A549 (cell line): ENCODE data around the gene RAI14. TPM values are rescaled to one million over a fixed set of nuclear protein-coding genes. Genes with fewer than 3 reads are reported as not detected.
"Not testable (repeated sequence)": the region's sequence is repeated elsewhere in the genome, so short reads cannot be mapped to it uniquely, and the experiment has no call there.

Source experiments
- ATAC-seq, 2 experiments: fragments of 200-7000 bp in 1 of 2; fragments of >200 bp in 1 of 2; cut with Nextera tagmentation in 1 of 2; cut with Tn5 transposase in 1 of 2; 3 replicates each; pipeline versions ENCODE4 v1.8.0 to v1.9.1; 2018 to 2020; ENCODE audit warnings: mild to moderate bottlenecking in 1 of 2, moderate library complexity in 1 of 2
- CTCF ChIA-PET: fragments of 300-600 bp; sonication (Branson Sonifier 250); formaldehyde crosslinking; extraction: SDS; loops from one replicate; lab custom pipeline; 2021; ENCODE audit warnings: antibody characterized with exemption, inconsistent platforms; lab: Yijun Ruan, JAX
- POLR2A ChIA-PET: fragments of 350-600 bp; formaldehyde crosslinking; extraction: SDS; loops from one replicate; lab custom pipeline; 2021; ENCODE audit warnings: antibody characterized with exemption, inconsistent platforms; lab: Yijun Ruan, JAX
- DNase-seq, 2 experiments: peaks; one replicate each; pipeline versions ENCODE4 v3.0.0 to v3.0.0-alpha.2; 2011 to 2016; ENCODE audit warnings: low read depth in 1 of 2, low spot score in 1 of 2
- FAIRE-seq: peaks from 2 replicates; lab custom pipeline; 2011; peaks lifted over from hg19 to GRCh38; lab: Jason Lieb, UNC
- H3K27ac ChIP-seq, 2 experiments: fragments of >200 bp; sonication (Bioruptor Twin); formaldehyde crosslinking; 3 replicates each; pipeline ENCODE4 v1.5.1; 2016 to 2017
- H3K4me1 ChIP-seq: fragments of >200 bp; sonication (Bioruptor Twin); formaldehyde crosslinking; 3 replicates; pipeline ENCODE4 v1.6.1; 2016
- H3K4me2 ChIP-seq: fragments of >200 bp; sonication (Bioruptor Twin); formaldehyde crosslinking; 3 replicates; pipeline ENCODE4 v1.6.1; 2016
- H3K4me3 ChIP-seq: fragments of >200 bp; sonication (Bioruptor Twin); formaldehyde crosslinking; 3 replicates; pipeline ENCODE4 v1.5.1; 2016
- H3K9me3 ChIP-seq: fragments of >200 bp; sonication (Bioruptor Twin); formaldehyde crosslinking; 3 replicates; pipeline ENCODE4 v1.6.1; 2016
- E2F6 ChIP-seq: IDR thresholded peaks from 2 replicates; pipeline ENCODE4 v1.6.1; 2012; ENCODE audit warnings: low read depth, borderline replicate concordance
- ELK1 ChIP-seq: fragments of 150-350 bp; IDR thresholded peaks from 2 replicates; pipeline ENCODE4 v1.6.1; 2014; ENCODE audit warnings: low read depth, mild to moderate bottlenecking, low read length
- EP300 ChIP-seq, 2 experiments: fragments of >200 bp; sonication (Bioruptor Twin); formaldehyde crosslinking; IDR thresholded peaks; 2 replicates in 1 of 2; 3 replicates in 1 of 2; pipeline ENCODE4 v1.6.1; 2016 to 2017
- ESRRA ChIP-seq: fragments of 150-350 bp; IDR thresholded peaks from 2 replicates; pipeline ENCODE4 v1.6.1; 2014; ENCODE audit warnings: mild to moderate bottlenecking, low read length, borderline replicate concordance
- FOSB ChIP-seq: fragments of 250-450 bp; sonication (Bioruptor Pico); IDR thresholded peaks from 2 replicates; pipeline ENCODE4 v1.5.0; 2020; ENCODE audit warnings: mild to moderate bottlenecking, moderate library complexity
- FOSL2 ChIP-seq, 2 experiments: fragments of 450-650 bp in 1 of 2; fragments of >200 bp in 1 of 2; sonication (Bioruptor Twin) in 1 of 2; formaldehyde crosslinking; IDR thresholded peaks; 2 replicates each; pipeline versions ENCODE4 v1.5.0 to v1.6.1; 2016 to 2020; ENCODE audit warnings: mild to moderate bottlenecking in 1 of 2, moderate library complexity in 1 of 2
- FOXS1 ChIP-seq: fragments of 250-450 bp; sonication (Bioruptor Pico); IDR thresholded peaks from 2 replicates; pipeline ENCODE4 v1.5.0; 2020; ENCODE audit warnings: mild to moderate bottlenecking, moderate library complexity
- HMGXB4 ChIP-seq: fragments of 250-450 bp; sonication (Bioruptor Pico); IDR thresholded peaks from 2 replicates; pipeline ENCODE4 v1.5.0; 2021; ENCODE audit warnings: mild to moderate bottlenecking, moderate library complexity, borderline replicate concordance
- HOXB5 ChIP-seq: fragments of 250-450 bp; sonication (Bioruptor Pico); IDR thresholded peaks from 2 replicates; pipeline ENCODE4 v1.5.0; 2020; ENCODE audit warnings: mild to moderate bottlenecking, moderate library complexity
- KDM5A ChIP-seq: fragments of 200-600 bp; sonication (generic); IDR thresholded peaks from 2 replicates; pipeline ENCODE4 v1.6.1; 2016; ENCODE audit warnings: antibody characterized with exemption, mild to moderate bottlenecking
- MAFK ChIP-seq: fragments of 450-650 bp; IDR thresholded peaks from 2 replicates; pipeline ENCODE4 v1.6.1; 2014; ENCODE audit not compliant: partially characterized antibody
- PBX3 ChIP-seq: IDR thresholded peaks from 2 replicates; pipeline ENCODE4 v1.6.1; 2012
- POLR2A ChIP-seq: IDR thresholded peaks from 2 replicates; pipeline ENCODE4 v1.6.1; 2012; ENCODE audit warnings: mild to moderate bottlenecking, low read length
- POLR2AphosphoS2 ChIP-seq: conservative IDR thresholded peaks from 2 replicates; pipeline ENCODE4 v1.6.1; 2012; ENCODE audit warnings: low read length, improper control_type of control experiment, inconsistent platforms
- REST ChIP-seq: fragments of 200-600 bp; sonication (generic); IDR thresholded peaks from 2 replicates; pipeline ENCODE4 v1.6.1; 2016; ENCODE audit warnings: antibody characterized with exemption, mild to moderate bottlenecking, moderate library complexity
- SMC3 ChIP-seq: fragments of >200 bp; sonication (Bioruptor Twin); formaldehyde crosslinking; IDR thresholded peaks from 3 replicates; pipeline ENCODE4 v1.6.1; 2018; ENCODE audit warnings: inconsistent platforms
- SREBF2 ChIP-seq: fragments of 450-650 bp; IDR thresholded peaks from 2 replicates; pipeline ENCODE4 v1.6.1; 2014; ENCODE audit warnings: mild to moderate bottlenecking, moderate library complexity
- TP53 ChIP-seq: fragments of 250-450 bp; sonication (Bioruptor Pico); IDR thresholded peaks from 2 replicates; pipeline ENCODE4 v1.5.0; 2021; ENCODE audit warnings: mild to moderate bottlenecking, moderate library complexity
- ZC3H11A ChIP-seq: fragments of 450-650 bp; IDR thresholded peaks from 2 replicates; pipeline ENCODE4 v1.6.1; 2014; ENCODE audit warnings: antibody characterized with exemption, mild to moderate bottlenecking
- ZNF302 ChIP-seq: fragments of 250-450 bp; sonication (Bioruptor Pico); IDR thresholded peaks from 2 replicates; pipeline ENCODE4 v1.9.0; 2021; ENCODE audit warnings: inconsistent platforms, mild to moderate bottlenecking, moderate library complexity
- WGBS: methylation state at CpG from one replicate; pipeline ENCODE4 v1.1.6; 2017; ENCODE audit errors: missing lambda C conversion rate; 5-methylcytosine and 5-hydroxymethylcytosine counted together
- polyA plus RNA-seq, 4 experiments: library from polyadenylated mRNA; depleted of rRNA in 3 of 4; stranded (reverse); fragments of >200 nt; fragmentation: RNase III in 1 of 4; extraction: RNeasy Plus Mini Kit Qiagen cat#74134 plus additional on column Dnase treatment in 1 of 4; gene quantifications; 2 replicates in 3 of 4; 3 replicates in 1 of 4; pipeline ENCODE4 v1.2.3, GENCODE V29; 2011 to 2017

Gene RAI14
- polyA plus RNA-seq, 2 of the 4 experiments (the other 2 are of a cell fraction), result 71.9 to 97.7 TPM

GRCh38 chr5:34750206-34750605 lies 94.1 kb downstream of the RAI14 start:
- Histone ChIP-seq H3K9me3 (no peaks in the 10 kb centered on the region), H3K4me1 (peaks cover 23% of the 10 kb centered on the region), H3K4me3 (no peak overlapping the region), H3K27ac (no peak overlapping the region), H3K4me2 (no peak overlapping the region)
- CTCF ChIA-PET, result interaction anchor here (1.4 kb wide), 1 partner anchor 227 kb away, joined by 3 read pairs; no protein-coding TSS in a partner anchor
- ATAC-seq (no peak), FAIRE-seq (no peak), DNase-seq (no peak)
- 93% methylated on average over 8 of the region's 8 CpGs for WGBS
- POLR2A ChIA-PET, result no interaction called here
- TF ChIP-seq POLR2AphosphoS2, result no peak

- WGBS, result 82% methylated on average over 15 of the region's 15 CpGs
- H3K4me2 ChIP-seq, result no peak overlapping the region
- ChIA-PET POLR2A (no interaction called here), CTCF (no interaction called here)
- TF ChIP-seq PBX3 (no peak), TP53 (CRISPR knock-in tag) (no peak), EP300 (IDR thresholded peaks at IDR 0.05) (no peak), ZNF302 (no peak), ESRRA (no peak), POLR2AphosphoS2 (no peak), SREBF2 (no peak), FOSB (CRISPR knock-in tag) (no peak), ZC3H11A (no peak), POLR2A (no peak), ELK1 (no peak), HMGXB4 (CRISPR knock-in tag) (no peak), FOXS1 (CRISPR knock-in tag) (no peak), SMC3 (no peak)
- ATAC-seq (no peak), DNase-seq (no peak), FAIRE-seq (no peak)
- H3K4me3 ChIP-seq, result no peak overlapping the region
- peaks cover 32% of the 10 kb centered on the region for H3K4me1 ChIP-seq
- no peaks in the 10 kb centered on the region for H3K9me3 ChIP-seq
- H3K27ac ChIP-seq, result no peak overlapping the region
These were observed 95.9 kb downstream of the RAI14 start for GRCh38 chr5:34751807-34752736.

- ChIA-PET CTCF (interaction anchor here (1.0 kb wide), 1 partner anchor 69 kb away, joined by 3 read pairs; no protein-coding TSS in a partner anchor), POLR2A (interaction anchor here (0.6 kb wide), 1 partner anchor 168 kb away, joined by 4 read pairs; no protein-coding TSS in a partner anchor)
- H3K4me3 ChIP-seq, FAIRE-seq, H3K27ac ChIP-seq, H3K4me2 ChIP-seq, DNase-seq, ATAC-seq, H3K9me3 ChIP-seq: not testable (repeated sequence)
- WGBS, result 97% methylated on average over 2 of the region's 2 CpGs
- peaks cover 32% of the 10 kb centered on the region for H3K4me1 ChIP-seq
These were observed 97.1 kb downstream of the RAI14 start for GRCh38 chr5:34753236-34753635.

GRCh38 chr5:34755926-34756325 lies 99.8 kb downstream of the RAI14 start:
- FAIRE-seq (no peak), DNase-seq (no peak), ATAC-seq (no peak)
- 87% methylated on average over 4 of the region's 4 CpGs for WGBS
- peaks cover 16% of the 10 kb centered on the region for H3K4me1 ChIP-seq
- POLR2A ChIA-PET, result no interaction called here
- no peak overlapping the region for H3K4me3 ChIP-seq
- H3K9me3 ChIP-seq, result no peaks in the 10 kb centered on the region
- H3K27ac ChIP-seq, result no peak overlapping the region
- CTCF ChIA-PET, result no interaction called here
- H3K4me2 ChIP-seq, result no peak overlapping the region
- TF ChIP-seq REST (no peak), KDM5A (no peak), SMC3 (no peak), E2F6 (no peak), FOSL2 (IDR thresholded peaks at IDR 0.05) (no peak), FOSL2 (CRISPR knock-in tag; IDR thresholded peaks at IDR 0.05) (no peak), ESRRA (no peak), ZNF302 (no peak), MAFK (no peak), HOXB5 (CRISPR knock-in tag) (no peak)
